ENCODE data around the gene MYPOP. TPM values are rescaled to one million over a fixed set of nuclear protein-coding genes. Genes with fewer than 3 reads are reported as not detected.
"Not testable (repeated sequence)": the region's sequence is repeated elsewhere in the genome, so short reads cannot be mapped to it uniquely, and the experiment has no call there.

The MYPOP gene
- total and polyA plus RNA-seq, 2 experiments from 2014 or later = 3.1 to 3.5 TPM

GRCh38 chr19:45872095-45872919 is 30.1 kb downstream of the MYPOP start:
- 96% methylated on average over 30 of the region's 34 CpGs for WGBS (ENCODE audit: low lambda C conversion rate, missing lambda C conversion rate)
- H3K27me3 ChIP-seq = no peaks in the 10 kb centered on the region
- H4K20me1 ChIP-seq (ENCODE audit: insufficient read depth, poor library complexity, severe bottlenecking) = no peaks in the 10 kb centered on the region
- no peak overlapping the region for H3K27ac ChIP-seq
- no peak overlapping the region for H2AFZ ChIP-seq
- no peak for DNase-seq (ENCODE audit: low spot score)
- H3K79me2 ChIP-seq = peaks cover 30% of the 10 kb centered on the region
- H3K9me3 ChIP-seq (ENCODE audit: low read depth) = no peaks in the 10 kb centered on the region
- H3K4me3 ChIP-seq = no peak overlapping the region
- peaks cover 21% of the 10 kb centered on the region for H3K4me1 ChIP-seq (ENCODE audit: insufficient read depth)
- H3K36me3 ChIP-seq (replicated peaks; ENCODE audit: insufficient read depth, low read depth) = no peaks in the 10 kb centered on the region
- TF ChIP-seq EZH2phosphoT487 (IDR thresholded peaks at IDR 0.05; ENCODE audit: low read depth, severe bottlenecking, unreplicated experiment) = no peak
- TF ChIP-seq, protein P1, sequence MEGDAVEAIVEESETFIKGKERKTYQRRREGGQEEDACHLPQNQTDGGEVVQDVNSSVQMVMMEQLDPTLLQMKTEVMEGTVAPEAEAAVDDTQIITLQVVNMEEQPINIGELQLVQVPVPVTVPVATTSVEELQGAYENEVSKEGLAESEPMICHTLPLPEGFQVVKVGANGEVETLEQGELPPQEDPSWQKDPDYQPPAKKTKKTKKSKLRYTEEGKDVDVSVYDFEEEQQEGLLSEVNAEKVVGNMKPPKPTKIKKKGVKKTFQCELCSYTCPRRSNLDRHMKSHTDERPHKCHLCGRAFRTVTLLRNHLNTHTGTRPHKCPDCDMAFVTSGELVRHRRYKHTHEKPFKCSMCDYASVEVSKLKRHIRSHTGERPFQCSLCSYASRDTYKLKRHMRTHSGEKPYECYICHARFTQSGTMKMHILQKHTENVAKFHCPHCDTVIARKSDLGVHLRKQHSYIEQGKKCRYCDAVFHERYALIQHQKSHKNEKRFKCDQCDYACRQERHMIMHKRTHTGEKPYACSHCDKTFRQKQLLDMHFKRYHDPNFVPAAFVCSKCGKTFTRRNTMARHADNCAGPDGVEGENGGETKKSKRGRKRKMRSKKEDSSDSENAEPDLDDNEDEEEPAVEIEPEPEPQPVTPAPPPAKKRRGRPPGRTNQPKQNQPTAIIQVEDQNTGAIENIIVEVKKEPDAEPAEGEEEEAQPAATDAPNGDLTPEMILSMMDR (IDR thresholded peaks at IDR 0.05; ENCODE audit: poor library complexity) = no peak
- no peak for TF ChIP-seq EZH2 (IDR thresholded peaks at IDR 0.05; ENCODE audit: borderline replicate concordance)
- H3K4me2 ChIP-seq = no peak overlapping the region
- H3K9me2 ChIP-seq (replicated peaks; ENCODE audit: insufficient read depth) = no peaks in the 10 kb centered on the region

DNA sequence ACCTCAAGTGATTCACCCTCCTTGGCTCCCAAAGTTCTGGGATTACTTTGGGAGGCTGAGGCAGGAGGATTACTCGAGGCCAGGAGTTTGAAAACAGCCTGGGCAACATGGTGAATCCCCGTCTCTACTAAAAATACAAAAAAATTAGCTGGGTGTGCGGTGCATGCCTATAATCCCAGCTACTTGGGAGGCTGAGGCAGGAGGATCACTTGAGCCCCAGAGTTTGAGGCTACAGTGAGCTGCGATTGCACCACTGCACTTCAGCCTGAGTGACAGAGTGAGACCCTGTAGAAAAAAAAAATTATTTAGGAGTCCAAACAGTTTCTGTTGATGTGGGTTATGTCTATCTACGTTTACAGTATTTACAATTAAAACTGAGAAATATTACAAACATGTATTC is 31.6 kb downstream of the MYPOP start:
- Histone ChIP-seq H3K9me3 (ENCODE audit: low read depth) (no peaks in the 10 kb centered on the region), H4K20me1 (ENCODE audit: insufficient read depth, poor library complexity, severe bottlenecking) (no peaks in the 10 kb centered on the region), H3K4me3 (no peak overlapping the region), H3K27me3 (no peaks in the 10 kb centered on the region), H3K4me2 (no peak overlapping the region), H2AFZ (no peak overlapping the region), H3K36me3 (replicated peaks; ENCODE audit: insufficient read depth, low read depth) (no peaks in the 10 kb centered on the region), H3K27ac (no peak overlapping the region), H3K79me2 (peaks cover 45% of the 10 kb centered on the region), H3K4me1 (ENCODE audit: insufficient read depth) (peaks cover 8% of the 10 kb centered on the region), H3K9me2 (replicated peaks; ENCODE audit: insufficient read depth) (no peaks in the 10 kb centered on the region)
- TF ChIP-seq, protein P1 (IDR thresholded peaks at IDR 0.05; ENCODE audit: poor library complexity) = no peak
- no peak for TF ChIP-seq EZH2 (IDR thresholded peaks at IDR 0.05; ENCODE audit: borderline replicate concordance)
- TF ChIP-seq EZH2phosphoT487 (IDR thresholded peaks at IDR 0.05; ENCODE audit: low read depth, severe bottlenecking, unreplicated experiment) = no peak
- no peak for DNase-seq (ENCODE audit: low spot score)
- WGBS (ENCODE audit: low lambda C conversion rate, missing lambda C conversion rate) = 92% methylated on average over 5 of the region's 5 CpGs

DNA sequence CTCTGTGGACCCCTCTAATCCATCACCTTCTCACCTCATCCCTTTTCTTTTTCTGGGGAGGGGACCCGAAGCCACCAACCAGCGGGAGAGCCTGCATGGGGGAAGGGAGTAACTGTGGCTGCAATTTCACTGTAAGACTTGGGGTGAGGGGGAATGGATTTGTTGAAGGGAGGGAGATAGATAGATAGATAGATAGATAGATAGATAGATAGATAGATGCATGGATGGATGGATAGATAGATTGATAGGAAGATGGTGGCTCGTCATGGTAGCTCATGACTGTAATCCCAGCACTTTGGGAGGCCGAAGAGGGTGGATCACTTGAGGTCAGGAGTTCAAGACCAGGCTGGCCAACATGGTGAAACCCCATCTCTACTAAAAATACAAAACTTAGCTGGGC is 35.2 kb downstream of the MYPOP start:
- H3K9me2 ChIP-seq (replicated peaks; ENCODE audit: insufficient read depth); DNase-seq (ENCODE audit: low spot score); H3K9me3 ChIP-seq (ENCODE audit: low read depth); H3K4me3 ChIP-seq; H2AFZ ChIP-seq; H4K20me1 ChIP-seq (ENCODE audit: insufficient read depth, poor library complexity, severe bottlenecking); H3K27ac ChIP-seq; H3K36me3 ChIP-seq (replicated peaks; ENCODE audit: insufficient read depth, low read depth); H3K4me1 ChIP-seq (ENCODE audit: insufficient read depth): not testable (repeated sequence)
- Histone ChIP-seq H3K4me2 (peak overlapping the region; percentile 72), H3K79me2 (peaks cover 59% of the 10 kb centered on the region), H3K27me3 (peaks cover 13% of the 10 kb centered on the region)
- WGBS (ENCODE audit: low lambda C conversion rate, missing lambda C conversion rate) = 80% methylated on average over 4 of the region's 4 CpGs

DNA sequence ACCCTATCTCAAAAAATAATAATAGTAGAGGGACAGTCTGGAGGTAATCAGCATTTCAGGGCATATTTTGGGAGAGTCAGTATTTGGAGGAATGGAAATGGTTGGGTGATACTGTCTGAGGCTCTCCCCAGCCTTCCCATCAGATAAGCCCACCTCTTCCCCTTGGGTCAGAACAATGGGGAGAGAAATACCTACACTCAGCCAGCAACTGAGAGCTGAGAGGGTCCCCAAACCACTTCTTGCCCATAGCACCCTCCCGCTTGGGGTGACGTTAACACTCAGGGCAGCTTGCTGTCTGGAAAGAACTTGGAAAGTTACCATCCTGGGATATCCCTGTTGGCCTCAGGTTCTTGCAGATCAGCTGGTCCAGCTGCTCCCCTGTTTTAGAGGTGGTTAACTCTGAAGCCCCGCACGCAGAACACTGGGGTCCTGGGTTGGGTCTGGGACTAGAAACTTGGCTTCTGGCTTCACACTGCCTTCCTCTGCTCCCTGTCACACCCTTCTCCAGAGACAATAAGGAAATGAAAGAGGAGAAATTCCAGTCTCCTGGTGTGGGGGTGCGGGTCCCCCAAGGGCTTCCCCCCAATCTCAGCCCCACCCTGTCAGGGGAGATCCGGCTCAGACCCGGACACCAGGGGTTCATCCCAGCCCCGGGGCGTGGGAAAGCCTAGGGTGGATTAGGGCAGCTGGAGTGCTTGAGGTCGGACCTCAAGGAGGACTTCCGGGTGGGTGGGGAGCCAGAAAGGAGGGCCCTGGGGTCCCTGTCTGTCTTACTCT is 35.8 kb downstream of the MYPOP start:
- peaks cover 65% of the 10 kb centered on the region for H3K79me2 ChIP-seq
- H3K4me1 ChIP-seq (ENCODE audit: insufficient read depth) = peaks cover 4% of the 10 kb centered on the region
- 67% methylated on average over 11 of the region's 11 CpGs for WGBS (ENCODE audit: low lambda C conversion rate, missing lambda C conversion rate)
- H3K36me3 ChIP-seq (replicated peaks; ENCODE audit: insufficient read depth, low read depth) = no peaks in the 10 kb centered on the region
- peak overlapping the region; percentile 51 for H3K27ac ChIP-seq
- no peaks in the 10 kb centered on the region for H3K9me2 ChIP-seq (replicated peaks; ENCODE audit: insufficient read depth)
- TF ChIP-seq EZH2phosphoT487 (IDR thresholded peaks at IDR 0.05; ENCODE audit: low read depth, severe bottlenecking, unreplicated experiment) (no peak), EZH2 (IDR thresholded peaks at IDR 0.05; ENCODE audit: borderline replicate concordance) (no peak)
- TF ChIP-seq, protein P1 (IDR thresholded peaks at IDR 0.05; ENCODE audit: poor library complexity) = no peak
- peaks cover 13% of the 10 kb centered on the region for H3K27me3 ChIP-seq
- H2AFZ ChIP-seq = no peak overlapping the region
- no peaks in the 10 kb centered on the region for H4K20me1 ChIP-seq (ENCODE audit: insufficient read depth, poor library complexity, severe bottlenecking)
- peak overlapping the region; percentile 2 for H3K4me3 ChIP-seq
- no peaks in the 10 kb centered on the region for H3K9me3 ChIP-seq (ENCODE audit: low read depth)
- peak overlapping the region; percentile 72 for H3K4me2 ChIP-seq
- DNase-seq (ENCODE audit: low spot score) = no peak

Data from hepatocyte (in vitro differentiated cells).